Fibroblast of skin of right biceps (primary cell): ENCODE results near the gene POU6F2.
"Not testable (repeated sequence)": the region's sequence is repeated elsewhere in the genome, so short reads cannot be mapped to it uniquely, and the experiment has no call there.

Experiments used
- DNase-seq: peaks from one replicate; pipeline ENCODE4 v3.0.0-alpha.2; 2013

The POU6F2 gene

DNA sequence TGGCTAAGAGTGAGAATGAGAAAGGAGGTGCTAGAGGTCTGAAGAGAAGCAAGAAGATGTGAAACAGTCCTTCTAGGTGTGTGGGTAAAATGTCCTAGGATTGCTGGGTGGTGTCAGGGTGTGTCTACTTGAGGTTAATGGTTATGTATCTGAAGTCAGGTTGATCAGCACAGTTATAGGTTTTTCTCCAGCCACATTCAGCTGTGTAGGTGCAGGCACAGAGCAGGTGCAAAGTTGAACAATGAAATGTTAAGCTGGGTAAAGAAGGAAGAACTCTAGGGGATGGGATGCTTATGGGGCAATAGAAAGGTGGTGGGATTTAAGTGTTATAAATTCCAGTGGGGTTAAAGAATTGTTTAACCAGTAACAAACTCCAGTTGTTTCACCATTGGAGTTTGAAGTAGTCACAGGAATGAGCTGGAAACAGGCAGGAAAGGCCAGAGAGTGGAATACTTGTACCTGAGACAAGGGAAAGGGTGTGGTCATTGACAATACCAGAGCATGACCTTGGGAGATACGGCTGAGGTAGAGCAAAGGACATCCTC, 388.1 kb downstream of the POU6F2 start:
- no peak for DNase-seq

DNA sequence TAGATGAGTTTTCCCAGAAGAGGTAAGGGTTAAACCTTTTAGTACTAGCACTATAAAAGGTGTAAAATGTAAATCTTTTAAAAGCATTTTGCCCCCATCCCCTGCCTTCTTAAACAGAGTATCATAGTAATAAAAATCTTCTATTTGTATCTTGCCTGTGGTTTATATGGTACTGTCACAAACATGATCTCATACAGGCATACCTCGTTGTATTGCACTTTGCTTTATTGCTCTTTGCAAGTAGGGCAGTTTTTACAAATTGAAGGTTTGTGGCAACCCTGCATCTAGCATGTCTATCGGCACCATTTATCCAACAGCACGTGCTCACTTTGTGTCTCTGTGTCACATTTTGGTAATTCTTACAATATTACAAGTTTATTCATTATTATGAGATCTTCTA, 389.7 kb downstream of the POU6F2 start:
- DNase-seq: no peak

DNA sequence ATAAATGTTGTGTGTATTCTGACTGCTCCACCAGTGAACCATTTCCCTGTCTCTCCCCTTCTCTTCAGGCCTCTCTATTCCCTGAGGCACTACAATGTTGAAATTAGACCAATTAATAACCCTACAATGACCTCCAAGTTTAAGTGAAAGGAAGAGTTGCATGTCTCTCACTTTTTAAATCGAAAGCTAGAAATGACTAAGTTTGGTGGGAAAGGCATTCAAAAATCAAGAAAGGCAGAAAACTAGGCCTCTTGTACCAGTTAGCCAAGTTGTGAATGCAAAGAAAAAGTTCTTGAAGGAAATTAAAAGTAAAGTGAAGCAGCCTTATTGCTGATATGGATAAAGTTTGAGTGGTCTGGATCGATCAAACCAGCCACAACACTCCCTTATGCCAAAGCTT, 390.2 kb downstream of the POU6F2 start:
- DNase-seq: no peak

DNA sequence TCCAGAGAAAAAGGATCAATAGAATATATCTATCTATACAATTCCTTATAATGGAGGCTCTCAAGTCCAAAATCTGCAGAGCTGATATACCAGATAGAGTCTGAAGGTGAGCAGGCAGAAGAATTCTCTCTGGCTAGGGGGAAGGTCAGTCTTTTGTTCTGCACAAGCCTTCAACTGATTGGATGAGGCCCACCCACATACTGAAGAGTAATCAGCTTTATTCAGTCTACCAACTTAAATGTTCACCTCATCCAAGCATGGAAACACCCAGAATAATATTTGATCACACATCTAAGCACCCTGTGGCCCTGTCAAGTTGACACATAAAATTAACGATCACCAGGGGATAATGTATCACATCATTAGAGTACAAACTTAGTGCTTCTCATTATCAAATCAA, 394.7 kb downstream of the POU6F2 start:
- no peak for DNase-seq

DNA sequence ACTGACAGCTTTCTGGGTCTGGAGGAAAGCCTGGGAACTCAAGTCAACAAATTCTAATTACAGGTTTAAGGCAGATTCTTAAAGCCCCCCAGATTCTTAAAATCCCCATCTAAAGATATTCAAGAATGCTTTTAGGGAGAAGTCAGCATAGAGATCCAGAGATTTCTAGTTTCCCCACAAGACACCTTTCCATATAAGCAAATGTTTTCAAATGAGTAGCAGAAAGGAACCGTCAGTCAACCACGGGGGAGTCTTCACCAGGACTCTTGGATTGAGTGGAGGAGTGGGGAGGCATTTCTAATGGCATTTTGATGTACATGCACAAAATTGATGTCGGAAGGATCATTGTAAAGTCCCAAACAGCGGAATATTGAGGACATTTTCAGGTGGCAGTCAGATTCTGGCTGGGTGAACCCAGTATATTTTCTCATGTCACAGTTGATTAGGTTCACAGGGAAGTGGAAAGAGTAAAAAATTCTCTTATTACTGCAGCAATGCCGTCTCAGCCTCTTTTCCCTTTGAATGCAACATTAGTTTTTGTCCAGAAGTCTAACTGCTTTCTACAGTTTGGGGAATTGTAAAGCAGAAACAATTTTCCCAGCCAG, 396.8 kb downstream of the POU6F2 start:
- DNase-seq: no peak

DNA sequence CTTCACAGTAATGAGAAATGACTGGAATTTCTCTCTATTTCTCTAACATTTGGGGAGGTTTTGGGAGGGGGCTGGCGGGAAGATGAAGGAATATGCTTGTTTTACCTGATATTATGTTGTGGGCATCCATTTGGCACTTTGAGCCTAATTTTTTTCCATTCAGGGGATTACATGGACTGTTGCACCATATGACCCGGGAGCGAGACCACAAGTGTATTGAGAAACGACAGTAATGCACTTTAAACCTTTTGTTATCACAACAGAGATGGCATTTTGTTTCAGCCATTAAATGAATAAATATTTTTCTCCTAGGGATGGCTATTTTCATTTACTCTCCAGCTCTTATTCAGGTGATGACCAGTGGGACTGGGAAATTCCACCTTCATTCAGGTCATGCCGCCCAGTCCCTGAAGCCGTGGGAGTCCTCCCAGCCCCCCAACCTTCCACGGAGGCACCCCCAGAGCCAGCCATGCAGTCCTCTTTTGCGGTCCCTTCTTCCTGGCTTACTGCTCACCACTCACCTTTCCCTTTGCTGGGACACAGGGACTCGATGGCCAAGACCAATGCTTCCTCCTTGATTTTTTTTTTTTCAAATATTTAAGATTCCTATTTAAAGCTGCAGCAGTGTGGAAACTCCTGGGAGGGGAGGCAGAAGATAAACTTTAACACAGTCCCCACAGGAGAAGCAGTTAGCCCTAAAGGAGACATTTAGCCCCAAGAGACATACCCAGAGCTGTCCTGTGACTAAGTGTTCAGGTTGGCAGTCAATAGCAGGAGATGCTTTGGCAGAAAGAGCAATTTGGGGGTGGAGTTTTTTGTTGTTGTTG, 397.6 kb downstream of the POU6F2 start:
- DNase-seq: no peak

DNA sequence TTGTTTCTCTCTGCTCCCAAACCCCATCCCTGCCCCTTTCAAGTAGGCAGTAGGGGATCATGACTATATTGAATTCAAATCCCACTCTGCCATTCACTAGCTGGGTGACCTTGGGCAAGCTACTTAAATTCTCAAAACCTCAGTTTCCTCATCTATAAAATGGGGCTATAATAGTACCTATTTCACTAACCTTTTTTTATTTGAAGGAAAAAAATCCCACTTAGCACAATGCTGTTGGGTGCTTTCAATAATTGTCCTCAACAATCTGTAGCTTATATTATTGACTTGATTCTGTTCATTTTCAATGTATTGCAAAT, 398.1 kb downstream of the POU6F2 start:
- no peak for DNase-seq

DNA sequence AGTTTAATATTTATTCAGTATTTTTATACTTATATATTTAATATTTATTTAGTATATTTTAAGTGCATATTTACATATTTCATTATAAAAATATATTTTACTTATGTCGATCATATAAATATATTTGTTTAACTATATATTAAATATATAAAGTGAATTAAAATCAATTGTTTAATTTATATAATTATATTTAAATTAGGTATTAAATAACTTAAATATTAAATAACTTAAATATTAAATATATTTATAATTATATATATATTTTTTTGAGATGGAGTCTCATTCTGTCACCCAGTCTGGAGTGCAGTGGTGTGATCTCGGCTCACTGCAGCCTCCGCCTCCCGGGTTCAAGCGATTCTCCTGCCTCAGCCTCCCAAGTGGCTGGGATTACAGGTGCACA, 399.2 kb downstream of the POU6F2 start:
- DNase-seq: not testable (repeated sequence)

DNA sequence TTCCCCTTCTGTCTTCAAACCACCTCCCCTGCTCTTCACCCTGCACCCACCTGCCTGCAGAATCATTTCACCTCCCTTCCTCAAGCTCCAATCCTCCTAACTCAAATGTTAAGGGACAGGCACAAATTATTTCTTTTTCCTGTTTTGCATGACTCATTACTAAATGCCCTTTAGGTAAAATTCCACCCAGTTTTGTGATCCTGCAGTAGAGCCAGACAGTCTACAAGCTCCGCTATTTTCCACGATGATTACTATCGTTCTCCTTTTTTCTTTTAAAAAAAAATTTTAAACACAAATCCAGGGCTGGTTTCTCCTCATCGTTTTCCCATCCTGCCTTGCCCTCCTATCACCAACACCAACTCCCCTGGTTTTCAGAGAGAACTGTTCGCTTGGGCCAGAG, 401.7 kb downstream of the POU6F2 start:
- DNase-seq: no peak

DNA sequence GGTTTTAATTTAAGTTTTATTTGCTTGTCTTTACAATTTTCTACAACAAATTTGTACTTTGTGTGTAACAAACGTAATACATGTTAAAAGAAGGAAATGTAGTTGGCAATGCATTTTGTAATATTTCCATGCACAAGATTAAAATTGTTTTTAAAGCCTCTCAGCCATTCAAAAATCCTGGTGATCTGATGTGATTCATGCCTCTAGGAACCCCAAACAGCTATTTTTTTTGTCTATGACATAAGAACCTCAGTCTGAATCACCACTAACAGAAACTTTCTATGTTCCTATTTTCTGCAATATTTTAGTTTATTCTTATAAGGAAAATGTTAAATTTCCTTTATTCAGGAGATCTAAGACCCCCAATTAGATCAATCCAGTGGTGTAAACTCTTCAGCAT, 405.4 kb downstream of the POU6F2 start:
- DNase-seq: peak; percentile 40

DNA sequence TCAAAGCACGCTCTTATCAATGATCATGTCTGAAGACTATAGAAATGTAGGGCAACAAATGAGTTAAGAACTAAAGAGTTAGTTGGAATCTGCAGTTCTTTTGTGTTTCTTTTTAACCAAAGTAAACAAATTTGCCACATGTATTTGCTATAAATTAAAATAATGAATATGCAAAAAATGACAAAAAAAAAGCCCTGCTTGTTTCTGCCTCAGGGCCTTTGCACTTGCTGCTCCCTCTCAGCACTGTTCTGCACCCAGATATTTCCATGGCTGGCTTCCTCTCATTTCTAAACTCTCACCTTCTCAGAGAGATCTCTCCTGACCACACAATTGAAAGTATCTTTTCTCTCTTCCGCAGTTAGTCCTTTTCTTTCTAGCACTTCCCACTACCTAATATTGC, 406.7 kb downstream of the POU6F2 start:
- DNase-seq: no peak

DNA sequence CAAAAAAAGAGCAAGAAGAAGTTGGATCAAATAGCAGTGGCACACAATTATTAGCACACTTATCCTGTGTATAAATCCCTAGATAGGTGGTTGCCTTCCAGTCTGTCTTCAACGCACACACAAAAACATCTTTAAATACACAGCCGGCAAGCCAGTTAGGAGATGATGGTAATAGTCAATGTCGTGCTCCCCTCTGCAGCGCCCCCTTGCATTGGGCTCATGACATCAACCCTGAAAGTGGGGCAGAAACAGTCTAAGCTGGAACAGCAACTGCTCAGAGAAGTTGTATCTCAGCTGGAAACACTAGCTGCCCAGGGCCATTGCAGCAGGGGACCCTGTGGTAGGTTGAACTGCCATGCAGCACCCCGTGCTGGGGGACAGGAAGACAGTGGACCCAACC, 409.0 kb downstream of the POU6F2 start:
- DNase-seq: no peak

DNA sequence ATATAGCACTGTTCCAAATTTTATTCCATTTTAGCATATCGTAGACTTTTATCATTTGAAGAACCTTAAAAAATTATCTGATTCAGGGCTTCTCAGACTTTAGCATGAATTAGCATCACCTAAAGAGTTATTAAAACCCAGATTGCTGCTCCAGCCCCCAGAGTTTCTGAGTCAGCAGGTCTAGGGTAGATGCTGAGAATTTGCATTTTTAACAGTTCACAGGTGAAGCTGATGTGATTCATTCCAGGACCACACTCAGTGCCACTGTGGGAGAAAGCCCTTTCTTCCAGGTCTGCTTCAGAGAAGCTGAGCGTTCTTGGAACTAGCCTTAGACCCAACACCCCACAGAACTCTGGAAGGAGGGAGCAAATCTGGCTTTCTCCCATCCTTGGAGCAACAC, 414.4 kb downstream of the POU6F2 start:
- no peak for DNase-seq

DNA sequence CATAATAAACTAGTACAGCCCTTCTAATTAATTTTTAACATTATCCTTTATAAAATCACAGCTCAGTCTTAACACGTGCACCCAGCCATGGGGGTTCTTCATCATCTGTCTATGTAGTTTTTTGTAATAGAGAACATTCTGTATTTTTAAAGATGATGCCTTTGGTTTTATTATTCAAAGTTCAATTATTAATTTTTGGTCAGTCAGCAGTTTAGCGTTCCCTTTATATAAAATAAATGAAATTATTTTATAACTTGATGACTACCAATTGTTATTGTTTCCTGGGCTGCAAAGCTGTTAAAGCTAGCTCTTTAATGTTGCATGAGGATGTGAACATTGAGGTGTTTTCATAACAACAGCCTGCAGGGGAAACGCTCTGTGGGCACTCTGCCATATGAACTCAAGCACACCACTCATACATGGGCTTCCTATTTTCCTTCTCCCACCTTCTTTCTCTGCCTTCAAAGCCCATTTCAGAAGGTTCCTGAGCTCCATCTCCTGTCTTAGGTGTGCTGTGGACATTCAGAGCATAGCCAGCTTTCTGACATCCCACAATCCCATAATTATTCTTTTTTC, 416.5 kb downstream of the POU6F2 start:
- DNase-seq: no peak

DNA sequence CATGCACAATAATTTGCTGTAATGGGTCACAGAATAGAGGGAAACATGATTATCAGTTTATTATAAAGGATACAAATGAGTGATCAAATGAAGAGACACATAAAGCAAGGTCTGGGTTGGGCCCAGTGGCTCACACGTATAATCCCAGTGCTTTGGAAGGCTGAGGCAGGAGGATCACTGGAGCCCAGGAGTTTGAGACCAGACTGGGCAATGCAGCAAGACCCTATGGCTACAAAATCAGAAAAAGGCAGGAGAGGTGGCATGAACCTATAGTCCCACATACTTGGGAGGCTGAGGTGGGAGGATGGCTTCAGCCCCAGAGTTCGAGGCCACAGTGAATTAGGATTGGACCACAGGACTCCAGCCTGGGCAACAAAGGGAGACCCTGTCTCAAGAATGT, 421.7 kb downstream of the POU6F2 start:
- DNase-seq: no peak

DNA sequence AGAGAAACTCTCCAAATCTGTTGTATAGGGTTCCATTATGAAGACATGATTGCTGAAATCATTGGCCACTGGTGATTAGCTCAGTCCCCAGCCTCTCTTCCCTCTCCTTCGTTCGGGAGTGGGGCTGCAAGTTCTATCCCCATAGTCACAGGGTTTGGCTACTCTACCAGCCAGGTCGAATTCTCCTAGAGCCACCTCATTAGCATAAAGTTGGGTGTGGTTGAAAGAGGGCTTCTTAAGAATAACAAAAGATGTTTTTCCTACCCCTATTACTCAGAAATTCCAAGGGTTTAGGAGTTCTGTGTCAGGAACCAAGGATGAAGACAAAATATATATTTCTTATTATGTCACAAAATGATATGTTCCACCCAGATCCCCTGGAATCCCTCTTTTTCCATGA, 422.3 kb downstream of the POU6F2 start:
- no peak for DNase-seq

DNA sequence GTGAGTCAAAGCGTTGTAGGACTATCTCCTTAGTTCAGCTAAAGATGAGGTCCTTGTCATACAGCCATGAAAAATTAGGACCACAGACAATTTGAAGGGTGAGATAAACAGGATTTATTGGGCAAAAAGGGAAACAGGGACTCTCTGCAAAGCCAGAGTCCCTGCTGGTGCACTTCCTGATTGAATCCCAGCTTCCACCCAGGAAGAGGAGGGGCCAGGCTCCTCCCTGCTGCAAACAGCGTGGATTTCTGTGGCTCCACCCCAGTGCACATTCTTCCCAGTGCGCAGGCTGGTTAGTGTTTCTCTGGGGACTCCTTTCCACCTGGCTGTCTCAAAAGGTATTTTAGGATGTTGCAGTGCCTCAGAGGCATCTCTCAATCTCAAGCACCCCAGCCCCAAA, 423.1 kb downstream of the POU6F2 start:
- no peak for DNase-seq

DNA sequence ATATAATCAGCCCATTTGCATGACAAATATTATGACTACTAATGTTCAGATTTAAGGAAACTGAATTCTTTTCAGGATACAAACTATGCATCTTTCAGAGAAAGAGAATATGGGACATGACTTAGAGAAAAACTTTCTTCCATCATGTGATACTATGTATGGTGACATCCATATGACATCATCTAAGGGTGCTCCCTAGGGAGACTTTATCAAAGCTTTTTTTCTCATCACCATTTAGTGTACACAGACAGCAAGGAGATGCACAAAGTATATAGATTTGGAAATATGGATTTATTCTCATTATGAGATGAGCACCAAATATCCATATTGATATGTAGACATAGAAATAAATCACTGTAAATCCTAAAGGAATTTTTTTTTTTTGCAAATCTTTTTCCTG, 424.3 kb downstream of the POU6F2 start:
- DNase-seq: no peak

DNA sequence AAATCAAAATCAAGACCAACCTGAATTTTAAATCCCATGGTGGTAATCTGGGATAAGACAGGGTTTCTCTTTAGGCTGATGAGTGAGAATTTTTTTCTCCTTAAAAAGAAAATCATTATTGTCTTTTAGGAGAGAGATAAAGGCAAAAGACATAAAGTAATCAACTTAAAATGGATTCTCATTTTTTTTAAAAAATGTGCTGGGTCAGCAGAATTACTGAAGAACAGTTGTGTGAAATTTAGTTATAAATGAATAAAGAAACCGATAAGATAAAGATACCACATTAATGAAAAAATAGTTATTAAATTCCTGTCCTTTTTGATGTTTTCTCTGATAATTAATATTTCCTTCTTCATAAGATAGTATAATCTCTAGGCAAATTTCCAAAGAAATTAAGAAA, 427.2 kb downstream of the POU6F2 start:
- DNase-seq: no peak

DNA sequence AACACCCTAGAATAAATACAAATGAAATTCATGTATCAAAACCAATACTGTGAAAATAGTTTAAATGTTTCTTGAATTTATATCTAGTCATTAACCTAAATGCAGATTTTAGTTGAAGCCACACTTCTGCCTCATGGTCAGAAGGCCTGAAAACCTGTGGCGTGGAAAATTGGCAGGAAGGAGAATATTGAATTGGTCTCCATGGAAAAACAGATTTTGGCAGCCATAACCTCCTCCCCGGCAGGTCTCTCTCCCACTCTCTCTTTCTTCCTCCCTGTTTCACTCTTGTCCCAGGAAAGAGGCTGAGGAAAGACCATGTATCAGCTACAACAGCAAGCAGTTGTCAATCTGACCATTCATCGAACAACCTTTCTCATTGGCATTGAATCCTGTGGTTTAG, 427.9 kb downstream of the POU6F2 start:
- DNase-seq: no peak

DNA sequence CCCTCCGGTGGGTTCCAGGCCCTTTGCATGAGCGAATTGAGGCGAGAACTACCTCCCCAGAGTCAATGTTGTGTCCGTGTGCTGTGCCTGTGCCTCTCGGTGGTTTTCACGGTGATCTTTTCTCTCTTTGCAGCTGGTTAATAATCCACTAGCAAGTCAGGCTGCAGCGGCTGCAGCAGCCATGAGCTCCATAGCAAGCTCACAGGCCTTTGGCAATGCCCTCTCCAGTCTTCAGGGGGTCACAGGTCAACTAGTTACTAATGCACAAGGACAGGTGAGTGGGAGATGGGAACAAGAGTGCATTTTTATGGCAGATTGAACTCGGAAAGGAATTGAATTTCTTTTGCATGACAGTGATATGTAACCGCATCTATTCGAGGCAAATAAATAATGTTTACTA, 428.8 kb downstream of the POU6F2 start:
- no peak for DNase-seq

DNA sequence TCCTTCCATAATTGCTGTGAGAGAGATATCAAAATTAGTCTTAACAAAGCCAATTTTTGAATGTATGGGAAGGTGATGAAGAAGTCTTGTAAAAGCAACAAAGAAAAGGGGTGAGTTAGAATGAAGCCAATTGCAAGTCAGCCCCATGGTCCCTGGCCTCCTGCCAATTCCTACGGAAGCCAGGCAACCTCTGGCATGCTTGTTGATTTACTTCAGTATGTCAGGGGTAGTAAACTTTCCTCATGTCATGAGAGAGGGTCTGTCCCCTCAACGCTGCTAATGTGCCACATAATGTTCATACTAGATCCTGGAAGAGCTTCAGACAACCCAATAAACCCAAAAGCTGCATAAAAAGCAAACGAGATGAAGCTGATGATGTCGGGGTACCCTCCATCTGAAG, 429.4 kb downstream of the POU6F2 start:
- no peak for DNase-seq

DNA sequence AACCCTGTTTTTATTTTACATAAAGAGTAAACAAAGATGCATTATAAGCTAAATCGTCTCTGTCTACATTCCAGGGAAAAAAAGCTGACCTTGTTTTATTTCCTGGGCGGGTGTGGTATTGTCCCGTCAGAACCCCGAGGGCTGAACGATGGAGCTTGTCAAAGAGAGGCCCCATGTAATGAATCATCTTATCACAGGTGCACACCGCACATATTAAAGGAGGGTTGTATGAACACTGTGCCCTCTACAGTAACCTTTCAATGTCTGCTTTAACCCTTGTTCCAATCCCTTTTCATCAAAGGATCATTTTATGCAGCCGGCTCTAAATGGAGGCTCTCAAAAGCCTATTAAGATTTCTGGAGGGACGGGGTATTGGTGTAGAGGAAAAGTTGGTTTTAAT, 430.0 kb downstream of the POU6F2 start:
- no peak for DNase-seq

DNA sequence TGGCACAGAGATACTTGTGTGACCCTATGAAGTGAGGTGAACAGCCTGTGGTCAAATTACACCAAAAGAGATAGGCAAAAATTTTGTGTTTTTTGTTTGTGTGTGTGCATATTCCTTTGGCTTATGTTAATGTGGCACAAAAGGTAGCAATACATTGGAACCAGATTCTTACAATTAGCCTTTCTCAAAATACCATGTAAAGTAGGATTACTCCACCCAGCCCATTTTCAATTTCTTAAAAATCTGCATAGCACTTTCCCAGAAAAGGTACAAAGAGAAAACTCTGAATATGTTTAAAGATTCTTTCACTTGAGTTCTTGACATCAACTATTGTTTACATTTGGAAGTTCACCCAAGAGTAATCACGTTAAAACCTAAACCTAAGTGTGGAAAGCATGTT, 431.2 kb downstream of the POU6F2 start:
- DNase-seq: no peak

DNA sequence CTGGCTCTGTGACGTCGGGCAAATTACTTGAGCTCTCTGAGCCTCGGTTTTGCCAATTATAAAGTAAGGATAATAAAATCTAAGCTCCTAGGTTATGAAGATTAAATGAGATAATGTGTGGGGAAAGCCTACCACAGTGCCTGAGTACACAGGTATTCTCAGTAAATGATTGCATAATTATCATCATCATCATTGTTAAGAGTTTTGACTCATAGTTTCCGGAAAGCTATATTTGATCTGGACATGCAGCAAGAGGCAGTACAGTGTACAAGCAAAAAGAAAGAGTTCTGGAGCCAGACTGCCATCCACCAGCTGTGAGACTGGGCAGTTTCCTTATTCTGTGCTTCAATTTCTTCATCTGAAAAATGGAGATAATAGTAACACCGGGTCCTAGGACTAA, 432.9 kb downstream of the POU6F2 start:
- DNase-seq: no peak
